OCI-LY3 (cell line): Measurements from ENCODE around the gene PEX7.

Experiments
- H2AFZ ChIP-seq: fragments of 200-600, 300-600 bp; shearing (Covaris generic); 2 replicates; pipeline ENCODE4 v1.6.0; 2014; ENCODE audit warnings: antibody characterized with exemption, low read depth, low read length
- H3K27ac ChIP-seq: fragments of 200-600, 300-600 bp; sonication (generic); 2 replicates; pipeline ENCODE4 v1.5.1; 2014; ENCODE audit warnings: mild to moderate bottlenecking, low read length, moderate library complexity, mixed read lengths
- H3K27me3 ChIP-seq: fragments of 200-600, 300-600 bp; sonication (generic); 2 replicates; pipeline ENCODE4 v1.6.1; 2014; ENCODE audit warnings: low read depth, low read length, mixed read lengths
- H3K36me3 ChIP-seq: fragments of 200-600, 300-600 bp; sonication (generic); replicated peaks from 2 replicates; pipeline ENCODE3; 2014; ENCODE audit warnings: low read depth, low read length, mixed read lengths
- H3K4me1 ChIP-seq: fragments of 300-600, 200-600 bp; sonication (generic); 2 replicates; pipeline ENCODE4 v1.6.1; 2014; ENCODE audit warnings: low read length, mixed read lengths
- H3K4me2 ChIP-seq: fragments of 200-600, 300-600 bp; sonication (generic); 2 replicates; pipeline ENCODE4 v1.6.1; 2014; ENCODE audit warnings: low read length, mixed read lengths
- H3K4me3 ChIP-seq: fragments of 300-600, 200-600 bp; sonication (generic); 2 replicates; pipeline ENCODE4 v1.5.1; 2014; ENCODE audit warnings: antibody characterized with exemption, mild to moderate bottlenecking, low read length, moderate library complexity
- H3K79me2 ChIP-seq: fragments of 300-600, 200-600 bp; shearing (Covaris generic); 2 replicates; pipeline ENCODE4 v1.6.1; 2014; ENCODE audit warnings: mild to moderate bottlenecking, low read length, mixed read lengths
- H3K9ac ChIP-seq: fragments of 300-600, 200-600 bp; shearing (Covaris generic); 2 replicates; pipeline ENCODE4 v1.6.0; 2014; ENCODE audit warnings: mild to moderate bottlenecking, low read length, moderate library complexity
- H3K9me3 ChIP-seq: fragments of 200-600, 300-600 bp; shearing (Covaris generic); 2 replicates; pipeline ENCODE4 v1.6.1; 2014; ENCODE audit warnings: low read length, mixed read lengths; ENCODE audit not compliant: insufficient read depth
- H4K20me1 ChIP-seq: fragments of 200-600, 300-600 bp; sonication (generic); 2 replicates; pipeline ENCODE4 v1.6.1; 2016; ENCODE audit warnings: low read length, mixed read lengths; ENCODE audit not compliant: insufficient read depth
- EZH2phosphoT487 ChIP-seq: fragments of 200-600 bp; shearing (Covaris generic); IDR thresholded peaks from 2 replicates; pipeline ENCODE4 v1.6.1; 2018; ENCODE audit warnings: antibody characterized with exemption, mixed run types, low read depth
- TF ChIP-seq, protein P1 (sequence below): fragments of 200-600, 300-600 bp; sonication (generic); IDR thresholded peaks from 2 replicates; pipeline ENCODE4 v1.5.1; 2014; ENCODE audit warnings: antibody characterized with exemption, low read length, low read depth

Gene PEX7

DNA sequence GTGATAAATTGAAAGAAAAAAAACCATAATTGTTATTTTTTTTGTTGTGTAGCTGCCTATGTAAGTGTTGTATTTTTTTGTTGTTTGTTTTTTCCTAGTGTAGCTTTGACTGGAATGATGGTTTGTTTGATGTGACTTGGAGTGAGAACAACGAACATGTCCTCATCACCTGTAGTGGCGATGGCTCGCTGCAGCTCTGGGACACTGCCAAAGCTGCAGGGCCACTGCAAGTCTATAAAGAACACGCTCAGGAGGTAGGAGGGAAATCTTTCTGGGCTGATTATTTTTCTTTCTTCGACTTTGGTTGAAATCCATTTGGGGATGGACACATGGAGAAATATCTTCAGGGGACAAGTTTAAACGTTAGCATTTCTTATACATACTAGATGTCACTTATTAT, 3.8 kb downstream of the PEX7 start:
- H2AFZ ChIP-seq, result no peak overlapping the region
- H3K4me1 ChIP-seq, result peaks cover 4% of the 10 kb centered on the region; the same call in 1 of the 2 replicates
- no peak overlapping the region for H3K4me2 ChIP-seq
- H3K9ac ChIP-seq, result no peak overlapping the region
- no peak for TF ChIP-seq EZH2phosphoT487
- TF ChIP-seq, protein P1, sequence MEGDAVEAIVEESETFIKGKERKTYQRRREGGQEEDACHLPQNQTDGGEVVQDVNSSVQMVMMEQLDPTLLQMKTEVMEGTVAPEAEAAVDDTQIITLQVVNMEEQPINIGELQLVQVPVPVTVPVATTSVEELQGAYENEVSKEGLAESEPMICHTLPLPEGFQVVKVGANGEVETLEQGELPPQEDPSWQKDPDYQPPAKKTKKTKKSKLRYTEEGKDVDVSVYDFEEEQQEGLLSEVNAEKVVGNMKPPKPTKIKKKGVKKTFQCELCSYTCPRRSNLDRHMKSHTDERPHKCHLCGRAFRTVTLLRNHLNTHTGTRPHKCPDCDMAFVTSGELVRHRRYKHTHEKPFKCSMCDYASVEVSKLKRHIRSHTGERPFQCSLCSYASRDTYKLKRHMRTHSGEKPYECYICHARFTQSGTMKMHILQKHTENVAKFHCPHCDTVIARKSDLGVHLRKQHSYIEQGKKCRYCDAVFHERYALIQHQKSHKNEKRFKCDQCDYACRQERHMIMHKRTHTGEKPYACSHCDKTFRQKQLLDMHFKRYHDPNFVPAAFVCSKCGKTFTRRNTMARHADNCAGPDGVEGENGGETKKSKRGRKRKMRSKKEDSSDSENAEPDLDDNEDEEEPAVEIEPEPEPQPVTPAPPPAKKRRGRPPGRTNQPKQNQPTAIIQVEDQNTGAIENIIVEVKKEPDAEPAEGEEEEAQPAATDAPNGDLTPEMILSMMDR, result no peak
- no peaks in the 10 kb centered on the region for H3K9me3 ChIP-seq
- no peaks in the 10 kb centered on the region for H4K20me1 ChIP-seq
- H3K36me3 ChIP-seq, result peaks cover 25% of the 10 kb centered on the region
- H3K27me3 ChIP-seq, result no peaks in the 10 kb centered on the region
- no peak overlapping the region for H3K4me3 ChIP-seq
- no peak overlapping the region for H3K27ac ChIP-seq
- no peaks in the 10 kb centered on the region for H3K79me2 ChIP-seq

DNA sequence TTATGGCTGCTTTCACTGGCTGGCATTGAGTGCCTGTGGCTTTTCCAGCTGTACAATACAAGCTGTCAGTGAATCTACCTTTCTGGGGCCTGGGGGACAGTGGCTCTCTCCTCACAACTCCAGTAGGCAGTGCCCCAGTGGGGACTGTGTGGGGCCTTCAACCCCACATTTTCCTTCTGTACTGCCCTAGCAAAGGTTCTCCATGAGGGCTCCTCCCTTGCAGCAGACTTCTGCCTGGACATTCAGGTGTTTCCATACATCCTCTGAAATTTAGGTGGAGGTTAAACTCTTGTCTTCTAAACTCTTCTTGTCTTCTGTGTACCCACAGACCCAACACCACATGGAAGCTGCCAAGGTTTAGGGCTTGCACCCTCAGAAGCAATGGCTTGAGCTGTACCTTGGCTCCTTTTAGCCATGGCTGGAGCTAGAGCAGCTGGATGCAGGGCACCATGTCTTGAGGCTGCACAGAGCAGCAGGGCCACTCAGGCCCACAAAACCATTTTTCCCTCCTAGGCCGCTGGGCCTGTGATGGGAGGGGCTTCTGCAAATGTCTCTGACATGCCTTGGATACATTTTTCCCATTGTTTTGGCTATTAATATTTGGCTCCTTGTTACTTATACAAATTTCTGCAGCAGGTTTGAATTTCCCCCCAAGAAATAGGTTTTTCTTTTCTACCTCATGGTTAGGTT, 9.6 kb downstream of the PEX7 start:
- Histone ChIP-seq H3K4me3 (no peak overlapping the region), H3K79me2 (no peaks in the 10 kb centered on the region), H3K4me2 (no peak overlapping the region), H3K9me3 (no peaks in the 10 kb centered on the region), H3K4me1 (no peaks in the 10 kb centered on the region), H3K36me3 (peaks cover 37% of the 10 kb centered on the region), H3K9ac (no peak overlapping the region), H4K20me1 (no peaks in the 10 kb centered on the region), H3K27ac (no peak overlapping the region), H3K27me3 (no peaks in the 10 kb centered on the region), H2AFZ (no peak overlapping the region)
- TF ChIP-seq, protein P1, result no peak
- TF ChIP-seq EZH2phosphoT487, result no peak

DNA sequence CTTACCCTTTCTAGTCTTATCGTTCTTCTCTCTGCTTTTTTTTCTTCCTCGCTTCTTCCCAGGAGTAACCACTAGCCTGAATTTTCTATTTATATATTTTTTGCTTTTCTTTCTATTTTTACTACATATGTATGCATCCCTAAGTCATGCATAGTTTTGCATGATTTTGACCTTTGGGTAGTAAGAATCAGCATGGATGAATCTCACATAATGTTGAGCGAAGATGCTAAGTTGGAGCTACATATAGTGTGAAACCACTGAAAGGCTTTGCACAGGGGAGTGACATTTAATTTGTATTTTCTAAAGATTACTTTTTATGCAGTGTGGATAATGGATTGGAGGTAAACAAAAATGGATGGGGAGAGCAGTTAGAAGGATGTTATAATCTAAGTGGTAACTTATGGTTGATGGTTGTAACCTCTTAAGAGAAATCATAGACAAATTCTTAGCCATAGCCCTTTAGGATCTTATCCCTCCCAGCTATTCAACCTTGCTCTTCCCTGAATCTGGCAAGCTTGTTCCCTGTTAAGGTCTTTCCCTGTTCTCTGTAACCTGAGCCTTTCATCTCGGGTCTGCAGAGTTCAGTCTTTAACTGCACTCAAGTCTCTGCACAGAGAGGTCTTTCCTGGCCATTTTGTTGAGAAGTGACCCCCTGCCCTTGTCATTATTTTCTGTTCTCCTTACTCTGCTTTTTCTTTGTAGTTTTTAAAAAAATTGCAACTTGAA, 18.0 kb downstream of the PEX7 start:
- TF ChIP-seq, protein P1, result no peak
- TF ChIP-seq EZH2phosphoT487, result no peak
- Histone ChIP-seq H3K4me2 (no peak overlapping the region), H2AFZ (no peak overlapping the region), H4K20me1 (no peaks in the 10 kb centered on the region), H3K4me3 (no peak overlapping the region), H3K79me2 (no peaks in the 10 kb centered on the region), H3K27ac (no peak overlapping the region), H3K9ac (no peak overlapping the region), H3K9me3 (no peaks in the 10 kb centered on the region), H3K27me3 (no peaks in the 10 kb centered on the region), H3K36me3 (no peaks in the 10 kb centered on the region), H3K4me1 (no peaks in the 10 kb centered on the region)

DNA sequence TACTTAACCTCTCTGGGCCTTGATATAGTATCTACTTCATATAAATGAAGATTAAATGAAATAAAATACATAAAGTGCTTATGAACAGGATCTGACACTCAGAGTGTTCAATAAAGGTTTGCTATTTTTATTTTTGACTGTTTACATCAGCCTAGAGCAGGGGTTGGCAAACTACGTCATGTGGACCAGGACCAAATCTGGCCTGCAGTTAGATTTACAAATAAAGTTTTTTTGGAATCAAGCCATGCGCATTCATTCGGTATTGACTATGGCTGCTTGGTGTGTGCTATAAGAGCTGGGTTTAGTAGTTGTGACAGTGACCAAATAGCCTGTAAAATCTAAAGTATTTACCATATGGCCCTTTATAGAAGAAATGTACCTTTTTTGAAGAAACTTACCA, 20.8 kb downstream of the PEX7 start:
- Histone ChIP-seq H3K9me3 (no peaks in the 10 kb centered on the region), H3K27me3 (no peaks in the 10 kb centered on the region), H3K4me1 (no peaks in the 10 kb centered on the region), H3K9ac (no peak overlapping the region), H4K20me1 (no peaks in the 10 kb centered on the region), H3K79me2 (no peaks in the 10 kb centered on the region), H3K4me3 (no peak overlapping the region), H3K27ac (no peak overlapping the region), H3K4me2 (no peak overlapping the region), H3K36me3 (no peaks in the 10 kb centered on the region), H2AFZ (no peak overlapping the region)
- no peak for TF ChIP-seq EZH2phosphoT487
- TF ChIP-seq, protein P1, result no peak
